ENCODE measurements around the gene CDKN1C. TPM values are rescaled to one million over a fixed set of nuclear protein-coding genes. Genes with fewer than 3 reads are reported as not detected.

The CDKN1C gene
- total RNA-seq, 1 experiment from 2014 or later, result not detected

GRCh38 chr11:2846056-2846455 lies 39.5 kb downstream of the CDKN1C start:
- H3K4me1 ChIP-seq (ENCODE audit: low read length), result no peaks in the 10 kb centered on the region
- no peak for DNase-seq
- H3K27ac ChIP-seq (ENCODE audit: low read length), result no peak overlapping the region
- no peak overlapping the region for H3K4me2 ChIP-seq (ENCODE audit: low read depth, low read length, poor library complexity, severe bottlenecking)
- H3K27me3 ChIP-seq (ENCODE audit: low read length), result no peaks in the 10 kb centered on the region
- H3K9me2 ChIP-seq (replicated peaks; ENCODE audit: insufficient read depth, low read length), result no peaks in the 10 kb centered on the region
- no peak overlapping the region for H2AFZ ChIP-seq (ENCODE audit: low read length)
- H3K9ac ChIP-seq (ENCODE audit: low read length), result no peak overlapping the region
- no peaks in the 10 kb centered on the region; the same call in 1 of the 2 replicates for H4K20me1 ChIP-seq (ENCODE audit: insufficient read depth, low read depth, low read length)
- no peaks in the 10 kb centered on the region for H3K79me2 ChIP-seq (ENCODE audit: low read length)
- no peaks in the 10 kb centered on the region for H3K36me3 ChIP-seq (ENCODE audit: insufficient read depth, low read length)
- H3K9me3 ChIP-seq (ENCODE audit: low read length), result no peaks in the 10 kb centered on the region
- no peak overlapping the region for H3K4me3 ChIP-seq (ENCODE audit: low read length)

GRCh38 chr11:2844996-2845395 lies 40.6 kb downstream of the CDKN1C start:
- Histone ChIP-seq H3K4me1 (ENCODE audit: low read length) (no peaks in the 10 kb centered on the region), H3K4me3 (ENCODE audit: low read length) (no peak overlapping the region), H3K79me2 (ENCODE audit: low read length) (no peaks in the 10 kb centered on the region), H3K27ac (ENCODE audit: low read length) (no peak overlapping the region), H3K9me2 (replicated peaks; ENCODE audit: insufficient read depth, low read length) (no peaks in the 10 kb centered on the region), H3K36me3 (ENCODE audit: insufficient read depth, low read length) (no peaks in the 10 kb centered on the region), H2AFZ (ENCODE audit: low read length) (no peak overlapping the region), H4K20me1 (ENCODE audit: insufficient read depth, low read depth, low read length) (no peaks in the 10 kb centered on the region; the same call in 1 of the 2 replicates), H3K4me2 (ENCODE audit: low read depth, low read length, poor library complexity, severe bottlenecking) (no peak overlapping the region), H3K27me3 (ENCODE audit: low read length) (no peaks in the 10 kb centered on the region), H3K9me3 (ENCODE audit: low read length) (no peaks in the 10 kb centered on the region), H3K9ac (ENCODE audit: low read length) (no peak overlapping the region)
- no peak for DNase-seq

GRCh38 chr11:2844116-2844842 lies 41.3 kb downstream of the CDKN1C start:
- no peaks in the 10 kb centered on the region for H3K9me3 ChIP-seq (ENCODE audit: low read length)
- no peaks in the 10 kb centered on the region for H3K4me1 ChIP-seq (ENCODE audit: low read length)
- H3K27ac ChIP-seq (ENCODE audit: low read length), result no peak overlapping the region
- H3K27me3 ChIP-seq (ENCODE audit: low read length), result no peaks in the 10 kb centered on the region
- no peak overlapping the region for H2AFZ ChIP-seq (ENCODE audit: low read length)
- H3K79me2 ChIP-seq (ENCODE audit: low read length), result no peaks in the 10 kb centered on the region
- no peak overlapping the region for H3K4me3 ChIP-seq (ENCODE audit: low read length)
- DNase-seq, result no peak
- H3K9ac ChIP-seq (ENCODE audit: low read length), result no peak overlapping the region
- H3K4me2 ChIP-seq (ENCODE audit: low read depth, low read length, poor library complexity, severe bottlenecking), result no peak overlapping the region
- H4K20me1 ChIP-seq (ENCODE audit: insufficient read depth, low read depth, low read length), result no peaks in the 10 kb centered on the region; the same call in 1 of the 2 replicates
- H3K9me2 ChIP-seq (replicated peaks; ENCODE audit: insufficient read depth, low read length), result no peaks in the 10 kb centered on the region
- no peaks in the 10 kb centered on the region for H3K36me3 ChIP-seq (ENCODE audit: insufficient read depth, low read length)

GRCh38 chr11:2843551-2843950 lies 42.0 kb downstream of the CDKN1C start:
- Histone ChIP-seq H3K79me2 (ENCODE audit: low read length) (no peaks in the 10 kb centered on the region), H3K27me3 (ENCODE audit: low read length) (no peaks in the 10 kb centered on the region), H3K9me3 (ENCODE audit: low read length) (no peaks in the 10 kb centered on the region), H3K27ac (ENCODE audit: low read length) (no peak overlapping the region), H3K9ac (ENCODE audit: low read length) (no peak overlapping the region), H3K9me2 (replicated peaks; ENCODE audit: insufficient read depth, low read length) (no peaks in the 10 kb centered on the region), H3K4me1 (ENCODE audit: low read length) (no peaks in the 10 kb centered on the region), H3K36me3 (ENCODE audit: insufficient read depth, low read length) (no peaks in the 10 kb centered on the region), H3K4me2 (ENCODE audit: low read depth, low read length, poor library complexity, severe bottlenecking) (no peak overlapping the region), H4K20me1 (ENCODE audit: insufficient read depth, low read depth, low read length) (no peaks in the 10 kb centered on the region; the same call in 1 of the 2 replicates), H3K4me3 (ENCODE audit: low read length) (no peak overlapping the region), H2AFZ (ENCODE audit: low read length) (no peak overlapping the region)
- DNase-seq, result no peak

GRCh38 chr11:2842876-2843275 lies 42.7 kb downstream of the CDKN1C start:
- DNase-seq, result no peak
- H2AFZ ChIP-seq (ENCODE audit: low read length), result no peak overlapping the region
- H3K4me3 ChIP-seq (ENCODE audit: low read length), result no peak overlapping the region
- no peaks in the 10 kb centered on the region for H3K27me3 ChIP-seq (ENCODE audit: low read length)
- H3K4me2 ChIP-seq (ENCODE audit: low read depth, low read length, poor library complexity, severe bottlenecking), result no peak overlapping the region
- no peaks in the 10 kb centered on the region for H3K36me3 ChIP-seq (ENCODE audit: insufficient read depth, low read length)
- no peak overlapping the region for H3K27ac ChIP-seq (ENCODE audit: low read length)
- H4K20me1 ChIP-seq (ENCODE audit: insufficient read depth, low read depth, low read length), result no peaks in the 10 kb centered on the region
- H3K9ac ChIP-seq (ENCODE audit: low read length), result no peak overlapping the region
- no peaks in the 10 kb centered on the region for H3K79me2 ChIP-seq (ENCODE audit: low read length)
- no peaks in the 10 kb centered on the region for H3K4me1 ChIP-seq (ENCODE audit: low read length)
- H3K9me3 ChIP-seq (ENCODE audit: low read length), result no peaks in the 10 kb centered on the region
- H3K9me2 ChIP-seq (replicated peaks; ENCODE audit: insufficient read depth, low read length), result no peaks in the 10 kb centered on the region

- Histone ChIP-seq H4K20me1 (ENCODE audit: insufficient read depth, low read depth, low read length) (no peaks in the 10 kb centered on the region), H3K9me2 (replicated peaks; ENCODE audit: insufficient read depth, low read length) (no peaks in the 10 kb centered on the region), H3K79me2 (ENCODE audit: low read length) (no peaks in the 10 kb centered on the region), H2AFZ (ENCODE audit: low read length) (no peak overlapping the region), H3K4me3 (ENCODE audit: low read length) (no peak overlapping the region), H3K4me2 (ENCODE audit: low read depth, low read length, poor library complexity, severe bottlenecking) (no peak overlapping the region), H3K9ac (ENCODE audit: low read length) (no peak overlapping the region), H3K27ac (ENCODE audit: low read length) (no peak overlapping the region), H3K4me1 (ENCODE audit: low read length) (no peaks in the 10 kb centered on the region), H3K9me3 (ENCODE audit: low read length) (no peaks in the 10 kb centered on the region), H3K27me3 (ENCODE audit: low read length) (no peaks in the 10 kb centered on the region), H3K36me3 (ENCODE audit: insufficient read depth, low read length) (no peaks in the 10 kb centered on the region)
- no peak for DNase-seq
Observed at GRCh38 chr11:2841411-2842190, 44.0 kb downstream of the CDKN1C start.

GRCh38 chr11:2839395-2839943 lies 46.1 kb downstream of the CDKN1C start:
- H3K27me3 ChIP-seq (ENCODE audit: low read length), result no peaks in the 10 kb centered on the region
- H3K9me2 ChIP-seq (replicated peaks; ENCODE audit: insufficient read depth, low read length), result no peaks in the 10 kb centered on the region
- H3K79me2 ChIP-seq (ENCODE audit: low read length), result no peaks in the 10 kb centered on the region
- no peak overlapping the region for H3K9ac ChIP-seq (ENCODE audit: low read length)
- H2AFZ ChIP-seq (ENCODE audit: low read length), result no peak overlapping the region
- H4K20me1 ChIP-seq (ENCODE audit: insufficient read depth, low read depth, low read length), result no peaks in the 10 kb centered on the region
- no peaks in the 10 kb centered on the region for H3K4me1 ChIP-seq (ENCODE audit: low read length)
- H3K27ac ChIP-seq (ENCODE audit: low read length), result no peak overlapping the region
- H3K4me3 ChIP-seq (ENCODE audit: low read length), result no peak overlapping the region
- no peak overlapping the region for H3K4me2 ChIP-seq (ENCODE audit: low read depth, low read length, poor library complexity, severe bottlenecking)
- H3K36me3 ChIP-seq (ENCODE audit: insufficient read depth, low read length), result no peaks in the 10 kb centered on the region
- no peak for DNase-seq
- H3K9me3 ChIP-seq (ENCODE audit: low read length), result no peaks in the 10 kb centered on the region

- H3K9me3 ChIP-seq (ENCODE audit: low read length), result no peaks in the 10 kb centered on the region
- H3K27me3 ChIP-seq (ENCODE audit: low read length), result no peaks in the 10 kb centered on the region
- no peak overlapping the region for H3K27ac ChIP-seq (ENCODE audit: low read length)
- no peak overlapping the region for H3K9ac ChIP-seq (ENCODE audit: low read length)
- H3K4me1 ChIP-seq (ENCODE audit: low read length), result no peaks in the 10 kb centered on the region
- no peak overlapping the region for H3K4me2 ChIP-seq (ENCODE audit: low read depth, low read length, poor library complexity, severe bottlenecking)
- no peak overlapping the region for H3K4me3 ChIP-seq (ENCODE audit: low read length)
- no peaks in the 10 kb centered on the region for H3K9me2 ChIP-seq (replicated peaks; ENCODE audit: insufficient read depth, low read length)
- DNase-seq, result no peak
- H3K79me2 ChIP-seq (ENCODE audit: low read length), result no peaks in the 10 kb centered on the region
- no peaks in the 10 kb centered on the region for H4K20me1 ChIP-seq (ENCODE audit: insufficient read depth, low read depth, low read length)
- no peak overlapping the region for H2AFZ ChIP-seq (ENCODE audit: low read length)
- H3K36me3 ChIP-seq (ENCODE audit: insufficient read depth, low read length), result no peaks in the 10 kb centered on the region
Observed at GRCh38 chr11:2838676-2839294, 46.8 kb downstream of the CDKN1C start.

All from Karpas-422 (cell line).